ENCODE data around the gene PRPH2. TPM values are rescaled to one million over a fixed set of nuclear protein-coding genes. Genes with fewer than 3 reads are reported as not detected.

PRPH2 gene
- total and polyA plus RNA-seq, 2 donors (not counting 3 experiments of a cell fraction or from before 2014, with no cell fraction given), result 0.40 to 0.46 TPM

DNA sequence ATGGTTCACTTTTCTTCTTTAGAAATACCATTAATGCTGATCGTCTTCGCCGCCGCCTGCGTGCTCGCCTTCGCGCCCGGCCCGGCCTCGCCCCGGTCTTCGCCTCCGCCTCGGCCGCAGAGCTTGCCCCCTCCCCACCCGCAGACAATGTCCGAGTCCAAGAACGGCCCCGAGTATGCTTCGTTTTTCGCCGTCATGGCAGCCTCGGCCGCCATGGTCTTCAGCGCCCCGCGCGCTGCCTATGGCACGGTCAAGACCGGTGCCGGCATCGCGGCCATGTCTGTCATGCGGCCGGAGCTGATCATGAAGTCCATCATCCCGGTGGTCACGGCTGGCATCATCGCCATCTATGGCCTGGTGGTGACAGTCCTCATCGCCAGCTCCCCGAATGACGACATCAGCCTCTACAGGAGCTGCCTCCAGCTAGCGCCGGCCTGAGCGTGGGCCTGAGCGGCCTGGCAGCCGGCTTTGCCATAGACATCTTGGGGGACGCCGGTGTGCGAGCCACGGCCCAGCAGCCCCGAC lies 4.8 kb upstream of the PRPH2 start:
- Histone ChIP-seq H3K9ac (replicated peaks; ENCODE audit: extremely low read depth, insufficient read depth, low read length) (peak overlapping the region; percentile 72), H2AFZ (ENCODE audit: low read depth, low read length) (peak overlapping the region; percentile 98), H3K27me3 (ENCODE audit: control insufficient read depth in 2 of 2, insufficient read depth in 2 of 2, low read length in 2 of 2) (no peaks in the 10 kb centered on the region), H3K9me3 (replicated peaks; ENCODE audit: control insufficient read depth, insufficient read depth, low read length) (no peaks in the 10 kb centered on the region), H3K4me1 (ENCODE audit: control insufficient read depth, extremely low read depth, insufficient read depth, low read length) (peaks cover 11% of the 10 kb centered on the region), H3K79me2 (ENCODE audit: control insufficient read depth, insufficient read depth, low read length) (no peaks in the 10 kb centered on the region), H3K36me3 (ENCODE audit: control insufficient read depth in 2 of 2, extremely low read depth in 1 of 2, insufficient read depth in 2 of 2, low read length in 2 of 2) (no peaks in the 10 kb centered on the region), H3K4me2 (ENCODE audit: insufficient read depth, low read length) (peak overlapping the region; percentile 83), H3K9me1 (replicated peaks; ENCODE audit: control insufficient read depth, extremely low read depth, insufficient read depth, low read length) (no peaks in the 10 kb centered on the region), H3K4me3 (replicated peaks in 1 of 3; ENCODE audit: insufficient read depth in 1 of 3, low read depth in 1 of 3, low read length in 3 of 3) (peak overlapping the region; percentile 31 to 68 (median 48)), H3K27ac (ENCODE audit: insufficient read depth, low read depth, low read length) (peak overlapping the region; percentile 37), H4K20me1 (replicated peaks; ENCODE audit: control insufficient read depth, extremely low read depth, insufficient read depth, low read length) (no peaks in the 10 kb centered on the region)
- dilution Hi-C loops (cut with MboI; ENCODE audit: extremely low pct_ligation_motif_present, low sequenced_read_pairs), result no loop called here
- CTCF ChIA-PET, result interaction anchor here (0.8 to 4.5 kb wide), 20 partner anchors 9 to 180 kb away, joined by 3 to 94 read pairs (median 10); partner anchors contain the start of genes BICRAL, RPL7L1 and TBCC
- POLR2A ChIA-PET, result interaction anchor here (0.7 to 1.7 kb wide), 4 partner anchors 19 to 152 kb away, joined by 3 to 7 read pairs (median 4); partner anchors contain the start of genes BICRAL, RPL7L1 and TBCC
- no TSS peak for BruUV-seq (replicated peaks)
- peak; percentile 48 for TF ChIP-seq POLR2A (IDR thresholded peaks at IDR 0.05; ENCODE audit: low read depth, low read length)
- no peak for TF ChIP-seq POLR2AphosphoS5 (IDR thresholded peaks at IDR 0.05; ENCODE audit: insufficient read depth, low read depth, low read length)
- peak; percentile 41 for DNase-seq (ENCODE audit: low read depth, low spot score)
- no peak for FAIRE-seq
- intact Hi-C loops (cut with micrococcal nuclease), result loop anchor here (2.0 to 5.0 kb wide), 3 partner anchors 34 to 170 kb away; no protein-coding TSS in a partner anchor

DNA sequence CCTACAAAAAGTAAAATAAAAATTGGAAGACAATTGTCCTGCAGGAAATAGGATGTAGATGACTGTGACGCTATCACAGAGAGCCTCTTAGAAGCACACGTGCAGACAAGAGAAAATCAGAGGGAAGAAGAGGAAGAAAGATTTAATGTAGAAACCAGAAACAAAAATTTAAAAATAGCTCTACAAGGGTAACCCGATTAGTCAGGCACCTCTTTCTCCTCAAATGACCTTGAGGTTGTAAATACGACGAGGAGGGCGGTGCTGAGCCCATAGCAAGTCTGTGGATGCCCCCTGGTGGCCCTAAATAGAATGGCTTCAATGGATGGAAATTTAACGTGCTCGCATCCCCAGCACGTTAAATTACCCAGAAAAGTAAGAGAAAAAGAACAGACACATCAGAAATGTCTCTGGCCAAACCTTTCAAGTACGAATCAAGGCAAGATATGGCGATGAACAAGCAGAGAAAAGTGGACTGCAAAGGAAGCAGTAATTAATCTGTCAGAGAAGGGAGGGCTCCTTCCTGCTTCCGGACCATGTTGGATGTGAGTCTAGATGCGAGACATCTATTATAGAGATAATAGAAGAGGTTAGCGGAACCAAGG lies 4.2 kb upstream of the PRPH2 start:
- DNase-seq (ENCODE audit: low read depth, low spot score) (peak; percentile 88), FAIRE-seq (peak; percentile 82)
- H3K27me3 ChIP-seq (ENCODE audit: control insufficient read depth in 2 of 2, insufficient read depth in 2 of 2, low read length in 2 of 2), result no peaks in the 10 kb centered on the region
- ChIA-PET POLR2A (interaction anchor here (0.7 to 1.7 kb wide), 4 partner anchors 19 to 153 kb away, joined by 3 to 7 read pairs (median 4); partner anchors contain the start of genes BICRAL, RPL7L1 and TBCC), CTCF (interaction anchor here (0.8 to 4.5 kb wide), 33 partner anchors 9 to 466 kb away, joined by 3 to 94 read pairs (median 6); partner anchors contain the start of genes BICRAL, RPL7L1 and TBCC)
- H3K36me3 ChIP-seq (ENCODE audit: control insufficient read depth in 2 of 2, extremely low read depth in 1 of 2, insufficient read depth in 2 of 2, low read length in 2 of 2), result no peaks in the 10 kb centered on the region
- H3K9ac ChIP-seq (replicated peaks; ENCODE audit: extremely low read depth, insufficient read depth, low read length), result peak overlapping the region; percentile 72
- no peaks in the 10 kb centered on the region for H3K79me2 ChIP-seq (ENCODE audit: control insufficient read depth, insufficient read depth, low read length)
- H2AFZ ChIP-seq (ENCODE audit: low read depth, low read length), result peak overlapping the region; percentile 98
- intact Hi-C loops (cut with micrococcal nuclease) (loop anchor here (1.0 to 5.0 kb wide), 7 partner anchors 20 to 171 kb away; partner anchors contain the start of genes BICRAL and TBCC), dilution Hi-C loops (cut with MboI; ENCODE audit: extremely low pct_ligation_motif_present, low sequenced_read_pairs) (no loop called here)
- H3K9me3 ChIP-seq (replicated peaks; ENCODE audit: control insufficient read depth, insufficient read depth, low read length), result no peaks in the 10 kb centered on the region
- H3K4me3 ChIP-seq (replicated peaks in 1 of 3; ENCODE audit: insufficient read depth in 1 of 3, low read depth in 1 of 3, low read length in 3 of 3), result peak overlapping the region; percentile 31 to 68 (median 48)
- H3K27ac ChIP-seq (ENCODE audit: insufficient read depth, low read depth, low read length), result peak overlapping the region; percentile 37
- no peaks in the 10 kb centered on the region for H4K20me1 ChIP-seq (replicated peaks; ENCODE audit: control insufficient read depth, extremely low read depth, insufficient read depth, low read length)
- TF ChIP-seq, protein P1, sequence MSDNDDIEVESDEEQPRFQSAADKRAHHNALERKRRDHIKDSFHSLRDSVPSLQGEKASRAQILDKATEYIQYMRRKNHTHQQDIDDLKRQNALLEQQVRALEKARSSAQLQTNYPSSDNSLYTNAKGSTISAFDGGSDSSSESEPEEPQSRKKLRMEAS (IDR thresholded peaks at IDR 0.05; ENCODE audit: insufficient read depth, insufficient read length), result no peak
- TF ChIP-seq, protein P2, sequence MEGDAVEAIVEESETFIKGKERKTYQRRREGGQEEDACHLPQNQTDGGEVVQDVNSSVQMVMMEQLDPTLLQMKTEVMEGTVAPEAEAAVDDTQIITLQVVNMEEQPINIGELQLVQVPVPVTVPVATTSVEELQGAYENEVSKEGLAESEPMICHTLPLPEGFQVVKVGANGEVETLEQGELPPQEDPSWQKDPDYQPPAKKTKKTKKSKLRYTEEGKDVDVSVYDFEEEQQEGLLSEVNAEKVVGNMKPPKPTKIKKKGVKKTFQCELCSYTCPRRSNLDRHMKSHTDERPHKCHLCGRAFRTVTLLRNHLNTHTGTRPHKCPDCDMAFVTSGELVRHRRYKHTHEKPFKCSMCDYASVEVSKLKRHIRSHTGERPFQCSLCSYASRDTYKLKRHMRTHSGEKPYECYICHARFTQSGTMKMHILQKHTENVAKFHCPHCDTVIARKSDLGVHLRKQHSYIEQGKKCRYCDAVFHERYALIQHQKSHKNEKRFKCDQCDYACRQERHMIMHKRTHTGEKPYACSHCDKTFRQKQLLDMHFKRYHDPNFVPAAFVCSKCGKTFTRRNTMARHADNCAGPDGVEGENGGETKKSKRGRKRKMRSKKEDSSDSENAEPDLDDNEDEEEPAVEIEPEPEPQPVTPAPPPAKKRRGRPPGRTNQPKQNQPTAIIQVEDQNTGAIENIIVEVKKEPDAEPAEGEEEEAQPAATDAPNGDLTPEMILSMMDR (IDR thresholded peaks at IDR 0.05; ENCODE audit: extremely low read depth in 1 of 2, insufficient read depth in 1 of 2, low read depth in 1 of 2, low read length in 2 of 2), result peak; percentile 79 to 86
- no peak for TF ChIP-seq GATA2 (IDR thresholded peaks at IDR 0.05; ENCODE audit: insufficient read depth, insufficient read length, low read depth, low read length)
- no peak for TF ChIP-seq FOS (IDR thresholded peaks at IDR 0.05; ENCODE audit: borderline replicate concordance, insufficient read depth, low read length)
- TF ChIP-seq EZH2 (IDR thresholded peaks at IDR 0.05; ENCODE audit: borderline replicate concordance, low read depth, low read length, severe bottlenecking), result no peak
- no peaks in the 10 kb centered on the region for H3K9me1 ChIP-seq (replicated peaks; ENCODE audit: control insufficient read depth, extremely low read depth, insufficient read depth, low read length)
- BruUV-seq (replicated peaks), result TSS peak; percentile 45
- H3K4me2 ChIP-seq (ENCODE audit: insufficient read depth, low read length), result peak overlapping the region; percentile 83
- H3K4me1 ChIP-seq (ENCODE audit: control insufficient read depth, extremely low read depth, insufficient read depth, low read length), result peaks cover 11% of the 10 kb centered on the region

Data from endothelial cell of umbilical vein (primary cell).